ENCODE measurements around the gene SLC38A9. TPM values are rescaled to one million over a fixed set of nuclear protein-coding genes. Genes with fewer than 3 reads are reported as not detected.
"Not testable (repeated sequence)": the region's sequence is repeated elsewhere in the genome, so short reads cannot be mapped to it uniquely, and the experiment has no call there.

The SLC38A9 gene
- polyA plus RNA-seq, 3 donors: 4.4 to 9.7 (median 5.5) TPM

GRCh38 chr5:55625913-55626312 lies 86.2 kb downstream of the SLC38A9 start:
- no peak overlapping the region for H3K27ac ChIP-seq (ENCODE audit: low read depth, low read length)

- 73 to 85% (median 76%) methylated on average over 4 of the region's 4 CpGs for WGBS, 3 donors
- no peak overlapping the region for H3K27ac ChIP-seq (ENCODE audit: low read depth, low read length)
Measured at GRCh38 chr5:55625589-55625909, 86.6 kb downstream of the SLC38A9 start.

DNA sequence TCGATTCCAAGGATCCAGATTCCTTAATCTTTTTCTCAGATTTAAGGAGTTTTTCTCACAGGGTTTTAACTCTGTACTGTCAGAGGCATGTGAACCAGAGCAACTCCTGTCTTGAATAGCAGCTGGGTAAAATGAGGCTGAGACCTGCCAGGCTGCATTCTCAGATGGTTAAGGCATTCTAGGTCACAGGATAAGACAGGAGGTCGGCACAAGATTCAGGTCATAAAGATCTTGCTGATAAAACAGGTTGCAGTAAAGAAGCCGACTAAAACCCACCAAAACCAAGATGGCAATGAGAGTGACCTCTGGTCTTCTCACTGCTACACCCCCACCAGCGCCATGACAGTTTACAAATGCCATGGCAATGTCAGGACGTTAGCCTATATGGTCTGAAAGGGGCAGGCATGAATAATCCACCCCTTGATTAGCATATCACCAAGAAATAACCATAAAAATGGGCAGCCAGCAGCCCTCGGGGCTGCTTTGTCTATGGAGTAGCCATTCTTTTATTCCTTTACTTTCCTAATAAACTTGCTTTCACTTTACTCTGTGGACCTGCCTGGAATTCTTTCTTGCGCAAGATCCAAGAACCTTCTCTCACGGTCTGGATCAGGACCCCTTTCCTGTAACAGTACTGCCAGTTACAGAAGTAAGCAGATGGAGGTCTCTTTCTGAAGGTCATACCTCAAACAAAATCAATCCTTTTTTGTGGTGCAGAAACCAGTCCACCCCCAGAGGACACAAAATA lies 87.1 kb downstream of the SLC38A9 start:
- 70 to 86% (median 80%) methylated on average over 8 of the region's 8 CpGs for WGBS, 3 donors
- no peak overlapping the region for H3K27ac ChIP-seq (ENCODE audit: low read depth, low read length)

- no peak overlapping the region for H3K27ac ChIP-seq (ENCODE audit: low read depth, low read length)
- WGBS, 3 donors: 97 to 100% (median 100%) methylated on average over 1 of the region's 1 CpG
Measured at GRCh38 chr5:55623789-55624188, 88.3 kb downstream of the SLC38A9 start.

DNA sequence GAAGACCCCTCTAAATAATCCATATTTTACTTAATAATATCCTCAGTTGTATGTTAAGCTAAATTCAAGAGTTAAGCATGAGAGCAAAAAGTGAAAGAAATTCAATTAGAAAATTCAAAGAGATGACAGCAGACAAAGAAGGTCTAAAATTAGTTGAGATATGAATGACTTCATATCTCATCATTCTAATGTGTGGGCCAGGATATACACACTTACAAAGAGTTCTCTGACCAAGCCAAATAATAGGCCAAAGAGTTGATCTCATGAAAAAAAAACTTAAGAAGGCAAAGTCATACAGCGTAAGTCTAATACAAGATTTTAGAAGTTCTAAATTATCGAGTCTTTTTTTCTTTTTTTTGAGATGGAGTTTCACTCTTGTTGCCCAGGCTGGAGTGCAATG lies 89.7 kb downstream of the SLC38A9 start:
- WGBS, 3 donors: 78 to 94% (median 79%) methylated on average over 2 of the region's 2 CpGs

DNA sequence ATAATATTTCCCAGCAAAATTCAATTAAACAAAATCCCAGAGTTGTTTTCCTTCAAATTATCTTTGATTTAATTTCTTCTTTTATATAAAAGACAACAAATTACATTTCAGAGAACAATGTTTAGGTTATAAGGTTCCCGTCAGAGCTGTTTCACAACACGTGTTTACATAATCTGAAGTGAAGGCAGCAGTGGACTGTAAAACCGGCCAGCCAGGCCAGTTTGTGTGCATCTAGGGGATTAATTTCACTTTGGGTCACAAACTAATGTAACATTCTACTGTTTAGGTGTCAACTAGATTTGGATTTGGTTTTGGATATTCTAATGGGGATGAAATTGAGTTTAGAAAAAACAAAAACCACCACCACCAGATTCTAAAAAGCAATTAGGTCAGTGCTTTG lies 90.9 kb downstream of the SLC38A9 start:
- no peak overlapping the region for H3K27ac ChIP-seq (ENCODE audit: low read depth, low read length)
- 29 to 52% (median 47%) methylated on average over 3 of the region's 3 CpGs for WGBS, 3 donors

More for the DNA sequence above, 89.7 kb downstream of the SLC38A9 start:
- no peak overlapping the region for H3K27ac ChIP-seq (ENCODE audit: low read depth, low read length)

GRCh38 chr5:55620766-55621160 lies 91.4 kb downstream of the SLC38A9 start:
- 76 to 91% (median 87%) methylated on average over 4 of the region's 4 CpGs for WGBS, 3 donors
- H3K27ac ChIP-seq (ENCODE audit: low read depth, low read length): no peak overlapping the region

DNA sequence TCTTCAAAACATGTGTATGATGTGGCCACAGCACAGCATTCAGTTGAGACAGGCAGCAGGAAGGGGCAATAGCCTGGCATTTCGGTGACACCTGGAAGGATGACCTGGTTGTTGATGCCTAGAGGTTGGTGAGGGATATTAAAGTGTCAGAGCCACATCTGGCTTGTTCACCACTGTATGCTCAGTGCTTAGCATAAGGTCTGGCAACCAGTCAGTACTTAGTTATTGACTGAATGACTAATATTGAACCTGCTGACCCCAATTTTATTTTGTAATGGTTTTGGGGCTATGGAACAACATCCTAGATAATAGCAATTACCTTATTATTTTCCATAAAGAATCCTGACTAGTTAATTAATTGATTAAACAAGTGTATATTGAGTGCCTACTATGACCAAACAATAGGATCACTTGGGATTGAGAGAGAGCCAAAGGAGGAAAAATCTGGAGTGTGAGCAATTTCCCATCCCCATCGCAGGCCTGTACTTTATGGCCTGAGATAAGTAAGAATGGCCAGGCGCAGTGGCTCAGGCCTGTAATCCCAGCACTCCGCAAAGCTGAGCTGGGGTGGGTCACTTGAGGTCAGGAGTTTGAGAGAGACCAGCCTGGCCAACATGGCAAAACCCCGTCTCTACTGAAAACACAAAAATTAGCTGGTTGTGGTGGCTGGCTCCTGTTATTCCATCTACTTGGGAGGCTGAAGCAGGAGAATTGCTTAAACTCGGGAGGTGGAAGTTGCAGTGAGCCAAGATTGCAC lies 91.9 kb downstream of the SLC38A9 start:
- H3K27ac ChIP-seq (ENCODE audit: low read depth, low read length): no peak overlapping the region
- WGBS, 3 donors: 75 to 95% (median 82%) methylated on average over 6 of the region's 6 CpGs

DNA sequence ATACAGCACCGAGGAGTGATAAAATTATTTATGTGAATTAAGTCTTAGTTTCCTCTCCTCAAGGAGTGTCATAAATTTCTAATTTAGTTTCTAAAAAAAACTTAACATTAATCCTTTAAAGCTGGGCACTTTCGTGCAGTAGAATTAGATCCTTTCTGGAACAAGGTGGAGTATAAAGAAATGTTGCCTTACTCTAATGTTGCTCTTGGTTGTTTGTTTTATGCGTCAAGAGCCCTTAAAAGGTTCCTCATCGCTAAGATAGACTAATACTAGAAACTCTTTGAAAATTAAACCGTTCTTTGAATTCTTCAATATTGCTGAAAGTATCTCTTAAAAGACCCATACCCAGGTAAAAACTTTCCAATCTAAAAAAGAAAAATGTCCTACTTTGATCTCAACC lies 93.8 kb downstream of the SLC38A9 start:
- H3K27ac ChIP-seq (ENCODE audit: low read depth, low read length): no peak overlapping the region
- 95 to 96% (median 96%) methylated on average over 5 of the region's 5 CpGs for WGBS, 3 donors

DNA sequence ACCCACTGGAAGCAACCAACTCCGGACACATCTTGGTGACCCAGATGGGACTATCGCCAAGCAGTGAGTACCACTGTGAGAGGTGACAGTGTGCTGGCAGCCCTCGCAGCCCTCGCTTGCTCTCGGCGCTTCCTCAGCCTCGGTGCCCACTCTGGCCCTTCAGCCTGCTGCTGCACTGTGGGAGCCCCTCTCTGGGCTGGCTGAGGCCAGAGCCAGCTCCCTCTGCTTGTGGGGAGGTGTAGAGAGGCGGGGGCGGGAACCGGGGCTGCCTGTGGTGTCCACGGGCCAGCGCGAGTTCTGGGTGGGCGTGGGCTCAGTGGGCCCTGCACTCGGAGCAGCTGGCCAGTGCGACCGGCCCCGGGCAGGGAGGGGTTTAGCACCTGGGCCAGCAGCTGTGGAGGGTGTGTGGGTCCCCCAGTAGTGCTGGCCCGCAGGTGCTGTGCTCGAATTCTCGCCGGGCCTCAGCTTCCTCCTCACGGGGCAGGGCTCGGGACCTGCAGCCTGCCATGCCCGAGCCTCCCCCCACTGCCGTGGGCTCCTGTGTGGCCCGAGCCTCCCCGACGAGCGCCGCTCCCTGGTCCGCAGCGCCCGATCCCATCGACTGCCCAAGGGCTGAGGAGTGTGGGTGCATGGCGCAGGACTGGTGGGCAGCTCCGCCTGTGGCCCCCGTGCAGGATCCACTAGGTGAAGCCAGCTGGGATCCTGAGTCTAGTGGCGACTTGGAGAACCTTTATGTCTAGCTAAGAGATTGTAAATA lies 98.8 kb downstream of the SLC38A9 start:
- WGBS, 3 donors: 97 to 99% (median 98%) methylated on average over 34 to 39 of the region's 39 CpGs
- no peak overlapping the region for H3K27ac ChIP-seq (ENCODE audit: low read depth, low read length)

DNA sequence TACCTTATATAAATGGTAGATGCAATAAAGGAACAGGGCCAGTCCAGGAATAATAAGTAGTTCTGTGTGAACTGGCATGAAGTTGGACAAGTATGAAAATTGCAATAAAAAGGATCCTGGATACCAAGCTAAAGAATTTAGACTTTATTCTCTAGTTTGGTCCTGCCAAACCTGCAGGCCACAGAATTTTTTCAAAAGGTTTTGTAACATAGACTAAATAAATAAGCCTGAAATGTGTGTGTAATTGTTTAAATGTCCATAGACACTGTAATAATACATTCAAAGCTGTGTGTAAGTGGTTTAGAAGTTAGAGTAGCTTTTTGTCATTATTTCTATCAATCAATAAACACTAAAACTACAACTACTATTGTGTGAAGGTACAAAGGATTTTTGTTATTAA lies 101.6 kb downstream of the SLC38A9 start:
- H3K27ac ChIP-seq (ENCODE audit: low read depth, low read length): no peak overlapping the region

GRCh38 chr5:55609413-55609812 lies 102.7 kb downstream of the SLC38A9 start:
- 71 to 94% (median 90%) methylated on average over 1 of the region's 1 CpG for WGBS, 3 donors
- no peak overlapping the region for H3K27ac ChIP-seq (ENCODE audit: low read depth, low read length)

DNA sequence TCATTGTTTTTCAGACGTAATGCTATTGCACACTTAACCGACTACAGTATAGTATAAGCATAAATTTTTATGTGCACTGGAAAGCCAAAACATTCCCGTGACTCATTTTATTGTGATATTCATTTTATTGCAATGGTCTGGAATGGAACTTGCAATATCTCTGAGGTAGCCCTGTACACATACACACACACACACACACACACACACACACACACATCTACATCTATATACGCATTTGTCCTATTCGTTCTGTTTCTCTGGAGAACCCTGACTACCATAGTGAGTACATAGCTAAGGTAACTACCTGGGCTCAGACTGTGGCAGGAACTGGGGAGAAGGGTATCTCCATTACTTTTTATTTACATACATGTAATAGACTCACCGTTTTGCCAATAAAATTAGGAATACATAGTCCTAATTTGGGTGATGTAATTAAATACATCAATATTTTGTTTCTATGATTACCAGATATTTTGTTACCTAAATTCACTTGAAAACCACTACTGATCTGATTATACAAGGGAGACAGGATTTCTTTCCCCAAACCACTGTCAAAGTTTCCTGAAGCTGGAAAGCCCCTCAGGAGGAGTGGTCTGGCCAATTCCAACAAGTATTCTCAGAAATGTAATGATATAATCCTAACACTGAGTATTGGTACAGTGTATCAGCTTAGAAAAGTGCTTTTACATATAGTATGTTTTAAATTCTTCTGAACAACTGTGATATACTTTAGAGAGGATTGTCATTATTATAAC lies 103.4 kb downstream of the SLC38A9 start:
- H3K27ac ChIP-seq (ENCODE audit: low read depth, low read length): no peak overlapping the region
- 62 to 79% (median 79%) methylated on average over 6 of the region's 6 CpGs for WGBS, 3 donors

- H3K27ac ChIP-seq (ENCODE audit: low read depth, low read length): not testable (repeated sequence)
Measured at GRCh38 chr5:55607309-55607708, 104.8 kb downstream of the SLC38A9 start.

DNA sequence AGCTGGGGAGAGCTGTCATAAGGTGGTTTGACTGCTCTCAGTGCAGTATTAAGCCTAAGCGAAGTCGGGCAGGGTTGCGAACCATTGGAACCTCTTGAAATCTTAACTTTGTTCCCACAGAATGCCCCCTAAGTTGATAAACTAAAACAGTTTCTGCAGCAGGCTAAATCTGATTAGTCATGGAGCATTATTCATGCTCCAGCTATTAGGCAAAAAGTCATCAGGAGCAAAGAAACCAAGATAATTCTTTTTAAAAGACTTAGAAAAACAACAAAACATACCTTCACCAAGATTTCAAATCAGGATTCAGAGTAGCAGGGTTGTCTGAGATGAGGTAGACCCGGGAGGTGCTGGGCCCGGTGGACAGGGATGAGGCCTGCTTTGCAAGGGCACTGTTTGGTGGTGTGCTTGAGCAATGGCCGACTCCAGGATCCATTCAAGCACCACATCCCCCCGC lies 107.5 kb downstream of the SLC38A9 start:
- H3K27ac ChIP-seq (ENCODE audit: low read depth, low read length): no peak overlapping the region
- 92 to 95% (median 92%) methylated on average over 7 of the region's 7 CpGs for WGBS, 3 donors

More at GRCh38 chr5:55607309-55607708, 104.8 kb downstream of the SLC38A9 start:
- 70 to 75% (median 75%) methylated on average over 5 of the region's 5 CpGs for WGBS, 3 donors

GRCh38 chr5:55603922-55604321 lies 108.2 kb downstream of the SLC38A9 start:
- WGBS, 3 donors: 79 to 91% (median 80%) methylated on average over 5 of the region's 5 CpGs
- no peak overlapping the region for H3K27ac ChIP-seq (ENCODE audit: low read depth, low read length)

- H3K27ac ChIP-seq (ENCODE audit: low read depth, low read length): peak overlapping the region; percentile 61
- 35 to 94% (median 62%) methylated on average over 1 of the region's 1 CpG for WGBS, 3 donors
Measured at GRCh38 chr5:55601628-55602027, 110.5 kb downstream of the SLC38A9 start.

GRCh38 chr5:55601204-55601618 lies 110.9 kb downstream of the SLC38A9 start:
- no peak overlapping the region for H3K27ac ChIP-seq (ENCODE audit: low read depth, low read length)
- WGBS, 3 donors: 3 to 14% (median 6%) methylated on average over 8 of the region's 8 CpGs
